ENCODE data around the gene GORAB.

GORAB gene

GRCh38 chr1:170537798-170538503, 6.0 kb downstream of the GORAB start:
- TF ChIP-seq CTCF (conservative IDR thresholded peaks at IDR 0.05; ENCODE audit: low read length), result no peak
- H3K4me3 ChIP-seq (ENCODE audit: low read length), result no peak overlapping the region
- DNase-seq (ENCODE audit: low read depth), result peak; percentile 57

GRCh38 chr1:170538687-170539086, 6.7 kb downstream of the GORAB start:
- DNase-seq (ENCODE audit: low read depth), result no peak
- TF ChIP-seq CTCF (conservative IDR thresholded peaks at IDR 0.05; ENCODE audit: low read length), result no peak
- no peak overlapping the region for H3K4me3 ChIP-seq (ENCODE audit: low read length)

GRCh38 chr1:170539154-170539553, 7.2 kb downstream of the GORAB start:
- H3K4me3 ChIP-seq (ENCODE audit: low read length), result no peak overlapping the region
- DNase-seq (ENCODE audit: low read depth), result no peak
- TF ChIP-seq CTCF (conservative IDR thresholded peaks at IDR 0.05; ENCODE audit: low read length), result no peak

GRCh38 chr1:170544624-170545023, 12.7 kb downstream of the GORAB start:
- no peak for DNase-seq (ENCODE audit: low read depth)
- TF ChIP-seq CTCF (conservative IDR thresholded peaks at IDR 0.05; ENCODE audit: low read length), result no peak

GRCh38 chr1:170545476-170545875, 13.5 kb downstream of the GORAB start:
- no peak overlapping the region for H3K4me3 ChIP-seq (ENCODE audit: low read length)
- no peak for TF ChIP-seq CTCF (conservative IDR thresholded peaks at IDR 0.05; ENCODE audit: low read length)
- DNase-seq (ENCODE audit: low read depth), result peak; percentile 92

More at GRCh38 chr1:170544624-170545023, 12.7 kb downstream of the GORAB start:
- H3K4me3 ChIP-seq (ENCODE audit: low read length), result no peak overlapping the region

GRCh38 chr1:170547255-170547654, 15.3 kb downstream of the GORAB start:
- H3K4me3 ChIP-seq (ENCODE audit: low read length), result no peak overlapping the region
- no peak for DNase-seq (ENCODE audit: low read depth)
- no peak for TF ChIP-seq CTCF (conservative IDR thresholded peaks at IDR 0.05; ENCODE audit: low read length)

GRCh38 chr1:170548497-170548896, 16.5 kb downstream of the GORAB start:
- no peak overlapping the region for H3K4me3 ChIP-seq (ENCODE audit: low read length)
- TF ChIP-seq CTCF (conservative IDR thresholded peaks at IDR 0.05; ENCODE audit: low read length), result no peak
- no peak for DNase-seq (ENCODE audit: low read depth)
